Stimulated activated CD4-positive, alpha-beta T cell treated with anti-CD3 and anti-CD28 coated beads, Interleukin-4, amount 100 ng/mL, for 24 hours (primary cell): ENCODE data around the gene PML.

ENCODE experiments used
- DNase-seq: peaks from one replicate; pipeline ENCODE4 v3.0.0-alpha.2; 2020

The PML gene

GRCh38 chr15:73994413-73994883 is at the start of gene PML:
Gene PML, plus strand, starts transcription at chr15:73994716. Its CDS starts 97 bp downstream, at chr15:73994813.
- peak; percentile 95 for DNase-seq

- no peak for DNase-seq
Measured at GRCh38 chr15:73945130-73945508, 49.4 kb upstream of the PML start.

GRCh38 chr15:73946046-73946721 is 48.3 kb upstream of the PML start:
- DNase-seq = no peak

GRCh38 chr15:73946795-73947370 is 47.6 kb upstream of the PML start:
- DNase-seq = no peak

GRCh38 chr15:73947651-73948050 is 46.9 kb upstream of the PML start:
- DNase-seq = no peak

GRCh38 chr15:73948396-73948795 is 46.1 kb upstream of the PML start:
- DNase-seq = no peak

- no peak for DNase-seq
Measured at GRCh38 chr15:73948982-73949381, 45.5 kb upstream of the PML start.

GRCh38 chr15:73949496-73949895 is 45.0 kb upstream of the PML start:
- DNase-seq = no peak

GRCh38 chr15:73950479-73950830 is 44.1 kb upstream of the PML start:
- no peak for DNase-seq

- DNase-seq = peak; percentile 70
Measured at GRCh38 chr15:73950831-73951561, 43.5 kb upstream of the PML start.

- DNase-seq = no peak
Measured at GRCh38 chr15:73951601-73952000, 42.9 kb upstream of the PML start.

- DNase-seq = no peak
Measured at GRCh38 chr15:73952171-73952912, 42.2 kb upstream of the PML start.

- DNase-seq = no peak
Measured at GRCh38 chr15:73952913-73953750, 41.4 kb upstream of the PML start.

- no peak for DNase-seq
Measured at GRCh38 chr15:73954188-73955145, 40.0 kb upstream of the PML start.

GRCh38 chr15:73955326-73955725 is 39.2 kb upstream of the PML start:
- DNase-seq = no peak

- DNase-seq = no peak
Measured at GRCh38 chr15:73955861-73956742, 38.4 kb upstream of the PML start.

GRCh38 chr15:73956743-73957135 is 37.8 kb upstream of the PML start:
- DNase-seq = no peak

- DNase-seq = no peak
Measured at GRCh38 chr15:73957276-73957675, 37.2 kb upstream of the PML start.

- no peak for DNase-seq
Measured at GRCh38 chr15:73957785-73958184, 36.7 kb upstream of the PML start.

- DNase-seq = no peak
Measured at GRCh38 chr15:73959012-73959581, 35.4 kb upstream of the PML start.
